Stomach (tissue), 4 donors: ENCODE results near the gene PSME1.

Source experiments
- EP300 ChIP-seq: sonication (generic); formaldehyde crosslinking; IDR thresholded peaks from one replicate; pipeline ENCODE4 v1.6.1; 2017; ENCODE audit warnings: antibody characterized with exemption
- POLR2A ChIP-seq, 4 donors: fragments of 450-650 bp; IDR thresholded peaks; one replicate each; pipeline ENCODE4 v1.6.1; 2016; ENCODE audit warnings: antibody characterized with exemption in 4 of 4, control low read depth in 2 of 4, mild to moderate bottlenecking in 1 of 4, moderate library complexity in 1 of 4
- POLR2AphosphoS5 ChIP-seq, 3 donors: sonication (generic); formaldehyde crosslinking; IDR thresholded peaks; one replicate each; pipeline ENCODE4 v1.6.1; 2016; ENCODE audit warnings: antibody characterized with exemption in 3 of 3
- TF ChIP-seq, protein P1 (sequence below), 7 experiments: fragments of 450-650 bp in 4 of 7; fragments of 200-600 bp in 3 of 7; sonication (generic) in 3 of 7; IDR thresholded peaks; one replicate each; pipeline ENCODE4 v1.5.1; 2016 to 2019; ENCODE audit warnings: antibody characterized with exemption in 7 of 7, control low read depth in 2 of 7, mild to moderate bottlenecking in 1 of 7

DNA sequence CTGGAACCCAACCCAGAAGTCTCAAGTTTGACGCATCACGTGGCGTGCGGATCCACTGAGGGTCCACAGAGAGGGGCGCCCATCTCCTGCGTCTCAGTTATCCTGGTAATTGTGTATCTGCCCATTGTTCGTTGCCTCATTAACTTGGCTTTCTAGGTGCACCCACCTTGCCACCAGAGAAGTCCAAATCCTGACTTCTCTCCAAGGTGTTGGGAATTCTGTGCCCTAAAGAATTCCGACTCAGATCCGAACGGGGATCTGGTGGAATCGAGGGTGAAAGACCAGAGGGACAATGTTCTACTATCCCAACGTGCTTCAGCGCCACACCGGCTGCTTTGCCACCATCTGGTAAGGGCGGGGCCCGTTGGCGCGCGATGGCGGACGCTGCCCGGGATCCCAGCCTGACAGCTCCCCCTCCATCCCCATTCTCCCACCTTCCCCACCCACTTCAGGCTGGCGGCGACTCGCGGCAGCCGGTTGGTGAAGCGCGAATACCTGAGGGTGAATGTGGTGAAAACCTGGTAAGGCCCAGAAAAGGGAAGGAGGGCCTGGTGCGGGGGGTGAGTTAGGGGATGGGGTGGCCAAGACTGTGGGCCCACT is 36.4 kb downstream of the PSME1 start:
- no peak for TF ChIP-seq POLR2A (IDR thresholded peaks at IDR 0.05)
- TF ChIP-seq, protein P1, sequence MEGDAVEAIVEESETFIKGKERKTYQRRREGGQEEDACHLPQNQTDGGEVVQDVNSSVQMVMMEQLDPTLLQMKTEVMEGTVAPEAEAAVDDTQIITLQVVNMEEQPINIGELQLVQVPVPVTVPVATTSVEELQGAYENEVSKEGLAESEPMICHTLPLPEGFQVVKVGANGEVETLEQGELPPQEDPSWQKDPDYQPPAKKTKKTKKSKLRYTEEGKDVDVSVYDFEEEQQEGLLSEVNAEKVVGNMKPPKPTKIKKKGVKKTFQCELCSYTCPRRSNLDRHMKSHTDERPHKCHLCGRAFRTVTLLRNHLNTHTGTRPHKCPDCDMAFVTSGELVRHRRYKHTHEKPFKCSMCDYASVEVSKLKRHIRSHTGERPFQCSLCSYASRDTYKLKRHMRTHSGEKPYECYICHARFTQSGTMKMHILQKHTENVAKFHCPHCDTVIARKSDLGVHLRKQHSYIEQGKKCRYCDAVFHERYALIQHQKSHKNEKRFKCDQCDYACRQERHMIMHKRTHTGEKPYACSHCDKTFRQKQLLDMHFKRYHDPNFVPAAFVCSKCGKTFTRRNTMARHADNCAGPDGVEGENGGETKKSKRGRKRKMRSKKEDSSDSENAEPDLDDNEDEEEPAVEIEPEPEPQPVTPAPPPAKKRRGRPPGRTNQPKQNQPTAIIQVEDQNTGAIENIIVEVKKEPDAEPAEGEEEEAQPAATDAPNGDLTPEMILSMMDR (IDR thresholded peaks at IDR 0.05): no peak
- TF ChIP-seq POLR2AphosphoS5 (IDR thresholded peaks at IDR 0.05): no peak
- TF ChIP-seq EP300: no peak
